Upper lobe of right lung (tissue), 1 donor: ENCODE results near the gene LPP. TPM values are rescaled to one million over a fixed set of nuclear protein-coding genes. Genes with fewer than 3 reads are reported as not detected.

ENCODE experiments used
- ATAC-seq: fragments of 200-7000 bp; cut with Tn5 transposase; one replicate; pipeline ENCODE4 v1.9.1; 2020; ENCODE audit warnings: mild to moderate bottlenecking, moderate library complexity
- DNase-seq: peaks from one replicate; pipeline ENCODE4 v3.0.0-alpha.2; 2020
- H3K27ac ChIP-seq: fragments of 200-600 bp; one replicate; pipeline ENCODE4 v1.8.0; 2022
- H3K27me3 ChIP-seq: fragments of 200-600 bp; one replicate; pipeline ENCODE4 v1.8.0; 2022; ENCODE audit warnings: mild to moderate bottlenecking
- H3K36me3 ChIP-seq: fragments of 200-600 bp; one replicate; pipeline ENCODE4 v1.8.0; 2022
- H3K4me1 ChIP-seq: fragments of 200-600 bp; one replicate; pipeline ENCODE4 v1.8.0; 2022
- H3K4me3 ChIP-seq: fragments of 200-600 bp; one replicate; pipeline ENCODE4 v1.8.0; 2022; ENCODE audit warnings: mild to moderate bottlenecking
- H3K9me3 ChIP-seq: fragments of 200-600 bp; one replicate; pipeline ENCODE4 v1.8.0; 2022
- intact Hi-C: fragments of 100-400 bp; cut with DNase I; formaldehyde crosslinking; loops from one replicate; pipeline ENCODE4 v1.11.0; 2022
- total RNA-seq: library from RNA; stranded (reverse); fragmentation: NEBNext Ultra II Directional; extraction: Animal tissue kit (Norgen Biotek cat#: 25700); gene quantifications from one replicate; pipeline ENCODE4 v1.2.1, GENCODE V29; 2021
- TF ChIP-seq, protein P1 (sequence below): fragments of 200-600 bp; IDR thresholded peaks from one replicate; pipeline ENCODE4 v1.8.0; 2022; ENCODE audit warnings: antibody characterized with exemption
- donor health status: DM: no; HTN: yes; CAD: no; lungs with severe emphysema.

The LPP gene
- total RNA-seq, 1 donor from 2014 or later, result 191 TPM

GRCh38 chr3:188683032-188683521 is 529.1 kb downstream of the LPP start:
- ATAC-seq, result peak; percentile 88
- H3K27me3 ChIP-seq, result no peaks in the 10 kb centered on the region
- no peak for DNase-seq
- H3K4me3 ChIP-seq, result no peak overlapping the region
- peak overlapping the region; percentile 5 for H3K27ac ChIP-seq
- H3K36me3 ChIP-seq, result no peaks in the 10 kb centered on the region
- H3K4me1 ChIP-seq, result peaks cover 24% of the 10 kb centered on the region
- TF ChIP-seq, protein P1, sequence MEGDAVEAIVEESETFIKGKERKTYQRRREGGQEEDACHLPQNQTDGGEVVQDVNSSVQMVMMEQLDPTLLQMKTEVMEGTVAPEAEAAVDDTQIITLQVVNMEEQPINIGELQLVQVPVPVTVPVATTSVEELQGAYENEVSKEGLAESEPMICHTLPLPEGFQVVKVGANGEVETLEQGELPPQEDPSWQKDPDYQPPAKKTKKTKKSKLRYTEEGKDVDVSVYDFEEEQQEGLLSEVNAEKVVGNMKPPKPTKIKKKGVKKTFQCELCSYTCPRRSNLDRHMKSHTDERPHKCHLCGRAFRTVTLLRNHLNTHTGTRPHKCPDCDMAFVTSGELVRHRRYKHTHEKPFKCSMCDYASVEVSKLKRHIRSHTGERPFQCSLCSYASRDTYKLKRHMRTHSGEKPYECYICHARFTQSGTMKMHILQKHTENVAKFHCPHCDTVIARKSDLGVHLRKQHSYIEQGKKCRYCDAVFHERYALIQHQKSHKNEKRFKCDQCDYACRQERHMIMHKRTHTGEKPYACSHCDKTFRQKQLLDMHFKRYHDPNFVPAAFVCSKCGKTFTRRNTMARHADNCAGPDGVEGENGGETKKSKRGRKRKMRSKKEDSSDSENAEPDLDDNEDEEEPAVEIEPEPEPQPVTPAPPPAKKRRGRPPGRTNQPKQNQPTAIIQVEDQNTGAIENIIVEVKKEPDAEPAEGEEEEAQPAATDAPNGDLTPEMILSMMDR, result no peak
- no peaks in the 10 kb centered on the region for H3K9me3 ChIP-seq
- intact Hi-C loops, result no loop called here

- DNase-seq (no peak), ATAC-seq (no peak)
- TF ChIP-seq, protein P1, result no peak
- Histone ChIP-seq H3K9me3 (no peaks in the 10 kb centered on the region), H3K36me3 (no peaks in the 10 kb centered on the region), H3K4me3 (no peak overlapping the region), H3K27ac (no peak overlapping the region), H3K27me3 (no peaks in the 10 kb centered on the region), H3K4me1 (peaks cover 34% of the 10 kb centered on the region)
- intact Hi-C loops, result no loop called here
Measured at GRCh38 chr3:188684276-188684675, 530.3 kb downstream of the LPP start.

- Histone ChIP-seq H3K27me3 (no peaks in the 10 kb centered on the region), H3K4me1 (peaks cover 33% of the 10 kb centered on the region), H3K9me3 (no peaks in the 10 kb centered on the region), H3K4me3 (no peak overlapping the region), H3K36me3 (no peaks in the 10 kb centered on the region), H3K27ac (no peak overlapping the region)
- DNase-seq, result no peak
- no peak for ATAC-seq
- TF ChIP-seq, protein P1, result no peak
- intact Hi-C loops, result no loop called here
Measured at GRCh38 chr3:188685789-188686188, 531.8 kb downstream of the LPP start.

DNA sequence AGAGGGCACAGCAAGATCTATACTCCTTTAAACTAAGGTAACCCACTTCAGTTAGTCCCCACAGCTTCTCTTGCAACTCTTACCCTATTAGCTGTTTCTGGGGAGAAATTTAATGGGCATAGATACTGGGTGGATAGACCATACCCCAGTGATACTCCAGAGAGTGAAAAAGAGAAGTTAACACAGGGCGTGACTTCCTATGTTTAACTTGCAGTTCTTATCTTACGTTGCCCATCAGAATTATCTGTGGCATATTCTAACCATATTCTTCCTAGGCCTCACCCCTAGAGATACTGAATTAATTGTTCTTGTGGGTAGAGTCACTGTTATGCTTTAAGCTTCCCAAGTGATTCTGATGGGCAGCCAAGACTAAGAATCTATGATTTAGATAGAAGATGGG is 532.4 kb downstream of the LPP start:
- ATAC-seq (peak; percentile 15), DNase-seq (no peak)
- Histone ChIP-seq H3K36me3 (no peaks in the 10 kb centered on the region), H3K9me3 (no peaks in the 10 kb centered on the region), H3K4me3 (no peak overlapping the region), H3K4me1 (peaks cover 33% of the 10 kb centered on the region), H3K27me3 (no peaks in the 10 kb centered on the region), H3K27ac (no peak overlapping the region)
- TF ChIP-seq, protein P1, result no peak
- intact Hi-C loops, result no loop called here

GRCh38 chr3:188687389-188687788 is 533.4 kb downstream of the LPP start:
- TF ChIP-seq, protein P1, result peak; percentile 11
- H3K27me3 ChIP-seq, result no peaks in the 10 kb centered on the region
- no peaks in the 10 kb centered on the region for H3K9me3 ChIP-seq
- no peak for ATAC-seq
- peaks cover 24% of the 10 kb centered on the region for H3K4me1 ChIP-seq
- intact Hi-C loops, result no loop called here
- H3K4me3 ChIP-seq, result no peak overlapping the region
- DNase-seq, result no peak
- H3K27ac ChIP-seq, result no peak overlapping the region
- H3K36me3 ChIP-seq, result no peaks in the 10 kb centered on the region

- peaks cover 21% of the 10 kb centered on the region for H3K4me1 ChIP-seq
- no peaks in the 10 kb centered on the region for H3K9me3 ChIP-seq
- no peak for DNase-seq
- TF ChIP-seq, protein P1, result no peak
- peak overlapping the region; percentile 45 for H3K27ac ChIP-seq
- H3K4me3 ChIP-seq, result no peak overlapping the region
- peak; percentile 56 for ATAC-seq
- intact Hi-C loops, result no loop called here
- no peaks in the 10 kb centered on the region for H3K27me3 ChIP-seq
- H3K36me3 ChIP-seq, result no peaks in the 10 kb centered on the region
Measured at GRCh38 chr3:188689101-188689574, 535.2 kb downstream of the LPP start.
